HFF-Myc (cell line): ENCODE results near the gene FKRP.

Source experiments
- DNase-seq: peaks from one replicate; pipeline ENCODE4 v3.0.0-alpha.2; 2011; ENCODE audit warnings: low read depth; ENCODE audit errors: extremely low read depth
- H3K4me3 ChIP-seq: replicated peaks from 2 replicates; pipeline ENCODE4 v1.5.1; 2011; ENCODE audit warnings: low read depth, mild to moderate bottlenecking, control low read depth, low read length
- TF ChIP-seq, protein P1 (sequence below): IDR thresholded peaks from 2 replicates; pipeline ENCODE4 v1.5.1; 2012; ENCODE audit warnings: mild to moderate bottlenecking, low read depth, low read length, control low read depth; ENCODE audit errors: missing control alignments

FKRP gene

DNA sequence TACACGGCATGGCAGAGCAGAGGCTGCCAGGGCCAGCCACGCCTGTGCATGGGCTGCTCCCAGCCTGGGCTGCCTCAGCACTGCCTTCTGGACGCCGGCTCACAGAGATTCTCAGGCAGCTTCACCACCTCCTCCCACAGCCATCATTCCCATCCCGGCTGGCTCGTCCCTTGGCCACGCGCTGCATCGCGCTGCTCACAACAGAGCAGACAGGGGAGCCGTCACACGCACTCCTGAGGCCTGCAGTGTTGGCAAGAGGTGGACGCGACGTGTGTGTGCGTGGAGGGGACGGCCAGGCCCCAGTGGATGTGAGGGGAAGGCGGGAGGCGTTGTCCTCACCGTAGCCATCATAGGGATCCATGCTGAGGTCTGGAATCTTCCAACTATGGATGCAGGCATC is 21.4 kb upstream of the FKRP start:
- DNase-seq, result no peak
- H3K4me3 ChIP-seq, result no peak overlapping the region
- TF ChIP-seq, protein P1, sequence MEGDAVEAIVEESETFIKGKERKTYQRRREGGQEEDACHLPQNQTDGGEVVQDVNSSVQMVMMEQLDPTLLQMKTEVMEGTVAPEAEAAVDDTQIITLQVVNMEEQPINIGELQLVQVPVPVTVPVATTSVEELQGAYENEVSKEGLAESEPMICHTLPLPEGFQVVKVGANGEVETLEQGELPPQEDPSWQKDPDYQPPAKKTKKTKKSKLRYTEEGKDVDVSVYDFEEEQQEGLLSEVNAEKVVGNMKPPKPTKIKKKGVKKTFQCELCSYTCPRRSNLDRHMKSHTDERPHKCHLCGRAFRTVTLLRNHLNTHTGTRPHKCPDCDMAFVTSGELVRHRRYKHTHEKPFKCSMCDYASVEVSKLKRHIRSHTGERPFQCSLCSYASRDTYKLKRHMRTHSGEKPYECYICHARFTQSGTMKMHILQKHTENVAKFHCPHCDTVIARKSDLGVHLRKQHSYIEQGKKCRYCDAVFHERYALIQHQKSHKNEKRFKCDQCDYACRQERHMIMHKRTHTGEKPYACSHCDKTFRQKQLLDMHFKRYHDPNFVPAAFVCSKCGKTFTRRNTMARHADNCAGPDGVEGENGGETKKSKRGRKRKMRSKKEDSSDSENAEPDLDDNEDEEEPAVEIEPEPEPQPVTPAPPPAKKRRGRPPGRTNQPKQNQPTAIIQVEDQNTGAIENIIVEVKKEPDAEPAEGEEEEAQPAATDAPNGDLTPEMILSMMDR, result no peak

DNA sequence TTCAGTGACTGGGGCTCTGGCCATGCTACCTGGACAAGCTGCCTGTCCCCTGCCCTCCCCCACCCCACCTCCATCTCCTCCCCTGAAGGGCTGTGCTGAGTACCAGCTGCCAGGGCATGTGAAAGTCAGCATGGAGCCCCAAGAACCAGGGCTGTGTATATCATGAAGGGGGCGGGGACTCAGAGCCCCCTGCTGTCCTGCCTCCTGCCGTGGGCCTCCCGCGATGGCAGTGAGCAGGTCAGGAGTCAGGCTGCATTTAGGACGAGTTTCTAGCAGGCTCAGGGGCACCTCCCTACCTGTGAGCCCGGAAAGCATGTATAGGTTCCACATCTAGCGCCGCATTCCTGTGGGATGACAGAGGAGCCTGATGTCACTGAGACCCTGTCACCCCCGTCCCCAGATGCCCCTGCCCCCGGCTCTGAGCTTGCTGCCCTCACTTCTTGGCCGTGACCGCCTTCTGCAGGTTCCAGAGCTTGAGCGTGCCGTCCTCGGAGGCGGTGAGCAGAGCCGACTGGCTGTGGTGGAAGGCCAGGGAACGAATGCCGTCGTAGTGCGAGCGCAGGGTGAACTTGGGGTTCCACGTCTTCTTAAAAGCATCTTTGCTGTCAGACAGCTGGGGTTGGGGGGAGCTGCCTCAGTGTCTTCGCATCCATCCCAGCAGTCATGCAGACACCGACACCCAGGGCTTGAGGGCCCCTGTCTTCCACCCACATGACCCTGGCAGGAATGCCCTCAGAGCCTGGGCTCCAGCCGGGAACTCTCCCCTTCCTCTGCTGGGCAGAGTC is 20.6 kb upstream of the FKRP start:
- H3K4me3 ChIP-seq, result no peak overlapping the region
- DNase-seq, result no peak
- TF ChIP-seq, protein P1, result no peak

DNA sequence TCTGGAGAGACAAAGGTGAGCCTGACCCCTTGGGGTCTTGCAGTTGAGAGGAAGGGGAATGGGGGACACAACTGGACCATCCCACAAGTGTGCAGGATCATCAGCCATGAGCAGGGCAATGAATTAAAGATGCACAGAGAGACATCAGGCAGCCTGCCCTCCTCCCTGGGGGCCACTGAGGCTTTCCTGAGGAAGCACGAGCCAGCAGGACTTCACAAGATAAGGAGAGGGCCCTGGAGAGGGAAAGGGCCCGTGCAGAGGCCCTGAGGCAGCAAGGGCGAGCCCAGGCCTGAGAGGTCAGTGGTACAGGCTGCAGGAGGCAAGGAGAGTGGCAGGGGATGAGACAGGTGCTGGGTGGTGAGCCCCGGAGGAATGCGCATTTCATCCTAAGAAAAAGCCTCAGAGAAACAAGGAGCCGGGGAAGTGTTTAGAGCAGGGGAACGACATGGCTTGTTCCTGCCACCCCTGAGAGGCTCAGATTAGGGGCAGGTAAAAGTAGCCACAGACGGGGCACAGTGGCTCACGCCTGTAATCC is 19.9 kb upstream of the FKRP start:
- TF ChIP-seq, protein P1, result no peak
- DNase-seq, result no peak
- H3K4me3 ChIP-seq, result no peak overlapping the region

DNA sequence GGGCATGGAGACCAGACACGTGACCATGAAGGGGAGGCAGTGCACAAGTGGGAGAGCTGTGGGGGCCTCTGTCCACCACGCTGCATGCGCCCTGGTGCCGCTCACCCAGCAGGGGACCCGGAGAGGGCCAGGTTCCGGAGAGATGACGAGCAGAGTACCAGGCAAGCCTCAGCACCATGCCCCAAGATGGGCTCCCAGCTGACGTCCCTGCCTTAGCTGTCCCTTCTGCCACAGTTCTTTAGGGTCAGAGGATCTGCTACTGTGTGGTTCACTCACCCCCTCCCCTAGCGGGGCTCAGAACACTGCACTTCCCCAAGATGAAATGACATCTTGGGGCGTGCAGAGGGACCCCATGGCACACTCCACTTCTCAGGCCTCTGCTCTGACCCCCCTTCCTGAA is 19.3 kb upstream of the FKRP start:
- H3K4me3 ChIP-seq, result no peak overlapping the region
- no peak for DNase-seq
- TF ChIP-seq, protein P1, result no peak

DNA sequence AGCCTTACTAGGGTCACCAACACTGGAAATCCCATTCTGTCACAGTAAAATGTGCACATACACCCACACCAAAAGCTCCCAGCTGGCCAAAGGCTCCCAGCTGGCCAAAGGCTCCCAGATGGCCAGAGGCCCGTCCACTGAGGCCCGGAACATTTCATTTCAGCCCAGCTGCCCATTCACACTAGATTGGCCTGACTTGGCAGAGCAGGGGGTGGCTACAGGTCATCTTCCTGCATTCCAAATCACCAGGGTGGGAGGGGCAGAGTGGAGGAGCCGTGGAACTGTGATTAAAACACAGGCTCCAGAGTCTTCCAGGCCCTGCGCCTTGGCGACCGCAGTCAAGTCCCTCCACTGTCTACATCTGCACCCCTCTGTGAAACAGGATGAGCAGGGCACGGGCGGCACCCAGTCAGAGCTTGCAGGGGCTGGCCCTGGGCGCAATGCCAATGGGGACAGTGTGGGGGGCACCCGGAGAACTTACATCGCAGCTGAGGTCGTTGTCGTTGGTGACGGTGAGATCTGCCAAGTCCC is 18.8 kb upstream of the FKRP start:
- TF ChIP-seq, protein P1, result no peak
- H3K4me3 ChIP-seq, result no peak overlapping the region
- DNase-seq, result no peak

DNA sequence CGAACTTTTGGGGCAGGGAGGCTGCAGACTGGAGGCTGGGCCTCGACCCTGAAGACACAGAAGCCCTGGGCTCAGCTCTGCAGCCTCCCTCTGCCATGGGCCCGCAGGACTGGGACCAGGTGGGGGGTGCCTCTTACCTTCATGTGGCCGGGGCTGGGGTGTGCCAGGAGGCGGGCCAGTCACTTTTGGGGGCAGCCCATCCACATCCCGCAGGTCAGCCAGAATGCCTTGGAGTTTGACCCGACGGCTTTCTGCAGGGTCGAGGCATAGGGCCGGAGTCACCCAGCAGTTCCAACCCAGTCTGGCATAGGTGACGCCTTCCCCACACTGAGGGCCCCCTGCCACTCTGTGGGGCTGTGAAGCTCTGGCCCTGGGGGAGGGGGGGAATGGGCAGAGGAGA is 18.1 kb upstream of the FKRP start:
- DNase-seq, result no peak
- TF ChIP-seq, protein P1, result no peak
- no peak overlapping the region for H3K4me3 ChIP-seq
